ENCODE measurements around the gene PSME1.

The PSME1 gene

GRCh38 chr14:24135834-24136683, at the start of gene PSME1:
TSS of gene PSME1 (plus strand) at chr14:24136194. CDS start at chr14:24136263, 69 bp downstream.
- POLR2A ChIA-PET = interaction anchor here (1.0 to 2.4 kb wide), 11 partner anchors 8 to 106 kb away, joined by 3 to 28 read pairs (median 5); partner anchors contain the start of genes CHMP4A, DCAF11, IRF9 and NRL
- peak; percentile 97 for DNase-seq (ENCODE audit: extremely low spot score)
- no peak for TF ChIP-seq CTCF (IDR thresholded peaks at IDR 0.05; ENCODE audit: control extremely low read depth, extremely low read depth, low read depth, missing control alignments)
- CTCF ChIA-PET = interaction anchor here (0.7 to 4.9 kb wide), 10 partner anchors 10 to 77 kb away, joined by 3 to 37 read pairs (median 6); partner anchors contain the start of genes CHMP4A, DCAF11, IRF9 and NRL

- POLR2A ChIA-PET = no interaction called here
- CTCF ChIA-PET = interaction anchor here (0.7 to 8.5 kb wide), 3 partner anchors 21 to 72 kb away, joined by 3 to 100 read pairs (median 4); no protein-coding TSS in a partner anchor
- no peak for DNase-seq (ENCODE audit: extremely low spot score)
- TF ChIP-seq CTCF (IDR thresholded peaks at IDR 0.05; ENCODE audit: control extremely low read depth, extremely low read depth, low read depth, missing control alignments) = no peak
Observed at GRCh38 chr14:24087004-24087403, 49.0 kb upstream of the PSME1 start.

GRCh38 chr14:24088095-24088494, 47.9 kb upstream of the PSME1 start:
- no peak for TF ChIP-seq CTCF (IDR thresholded peaks at IDR 0.05; ENCODE audit: control extremely low read depth, extremely low read depth, low read depth, missing control alignments)
- ChIA-PET CTCF (interaction anchor here (1.0 to 13.9 kb wide), 3 partner anchors 15 to 30 kb away, joined by 8 to 246 read pairs (median 71); partner anchors contain the start of gene CPNE6), POLR2A (no interaction called here)
- no peak for DNase-seq (ENCODE audit: extremely low spot score)

GRCh38 chr14:24089890-24090289, 46.1 kb upstream of the PSME1 start:
- ChIA-PET POLR2A (no interaction called here), CTCF (interaction anchor here (0.8 to 13.9 kb wide), 33 partner anchors 10 to 501 kb away, joined by 3 to 246 read pairs (median 5); partner anchors contain the start of genes CPNE6, DCAF11, DHRS4L2 and EMC9)
- no peak for DNase-seq (ENCODE audit: extremely low spot score)
- TF ChIP-seq CTCF (IDR thresholded peaks at IDR 0.05; ENCODE audit: control extremely low read depth, extremely low read depth, low read depth, missing control alignments) = no peak

GRCh38 chr14:24092110-24092504, 43.9 kb upstream of the PSME1 start:
- ChIA-PET POLR2A (no interaction called here), CTCF (interaction anchor here (0.8 to 13.9 kb wide), 14 partner anchors 12 to 216 kb away, joined by 3 to 246 read pairs (median 5); partner anchors contain the start of genes CARMIL3, CIDEB, CPNE6 and DCAF11)
- no peak for DNase-seq (ENCODE audit: extremely low spot score)
- no peak for TF ChIP-seq CTCF (IDR thresholded peaks at IDR 0.05; ENCODE audit: control extremely low read depth, extremely low read depth, low read depth, missing control alignments)

GRCh38 chr14:24092505-24093206, 43.3 kb upstream of the PSME1 start:
- CTCF ChIA-PET = interaction anchor here (0.7 to 13.9 kb wide), 15 partner anchors 12 to 215 kb away, joined by 3 to 246 read pairs (median 4); partner anchors contain the start of genes CARMIL3, CIDEB, CPNE6 and DCAF11
- no peak for DNase-seq (ENCODE audit: extremely low spot score)
- POLR2A ChIA-PET = no interaction called here
- no peak for TF ChIP-seq CTCF (IDR thresholded peaks at IDR 0.05; ENCODE audit: control extremely low read depth, extremely low read depth, low read depth, missing control alignments)
